H9 (cell line): Measurements from ENCODE around the gene GPD1L. TPM values are rescaled to one million over a fixed set of nuclear protein-coding genes. Genes with fewer than 3 reads are reported as not detected.

Experiments
- DNase-seq: peaks from one replicate; pipeline ENCODE4 v3.0.0-alpha.2; 2017
- H2AFZ ChIP-seq: one replicate; pipeline ENCODE4 v1.6.1; 2013; ENCODE audit warnings: mild to moderate bottlenecking, low read length, control low read depth, moderate library complexity
- H2AK5ac ChIP-seq: 2 replicates; pipeline ENCODE4 v1.6.1; 2013; ENCODE audit warnings: low read length, control low read depth, mixed read lengths; ENCODE audit not compliant: insufficient read length
- H2BK120ac ChIP-seq: one replicate; pipeline ENCODE4 v1.6.1; 2013; ENCODE audit warnings: low read depth, mild to moderate bottlenecking, low read length, control low read depth, inconsistent platforms; ENCODE audit not compliant: poor library complexity, severe bottlenecking
- H2BK12ac ChIP-seq: 2 replicates; pipeline ENCODE4 v1.6.1; 2013; ENCODE audit warnings: low read length, control low read depth, mixed read lengths, low read depth; ENCODE audit not compliant: insufficient read length
- H2BK15ac ChIP-seq: 2 replicates; pipeline ENCODE4 v1.6.1; 2013; ENCODE audit warnings: low read depth, low read length, control low read depth
- H2BK20ac ChIP-seq: one replicate; pipeline ENCODE4 v1.6.1; 2013; ENCODE audit warnings: low read depth, mild to moderate bottlenecking, low read length, control low read depth, inconsistent platforms; ENCODE audit not compliant: poor library complexity, severe bottlenecking
- H2BK5ac ChIP-seq: 2 replicates; pipeline ENCODE4 v1.6.1; 2013; ENCODE audit warnings: low read length, control low read depth, mixed read lengths; ENCODE audit not compliant: insufficient read length
- H3K14ac ChIP-seq: 2 replicates; pipeline ENCODE4 v1.6.1; 2013; ENCODE audit warnings: low read length, control low read depth; ENCODE audit not compliant: insufficient read depth
- H3K18ac ChIP-seq: 2 replicates; pipeline ENCODE4 v1.6.1; 2013; ENCODE audit warnings: low read depth, mild to moderate bottlenecking, mixed read lengths, low read length, control low read depth; ENCODE audit not compliant: insufficient read length
- H3K23ac ChIP-seq: 2 replicates; pipeline ENCODE4 v1.6.1; 2013; ENCODE audit warnings: low read length, control low read depth, mixed read lengths, low read depth; ENCODE audit not compliant: insufficient read length
- H3K23me2 ChIP-seq: 2 replicates; pipeline ENCODE4 v1.6.1; 2013; ENCODE audit warnings: low read depth, mild to moderate bottlenecking, mixed read lengths, low read length, control low read depth; ENCODE audit not compliant: insufficient read length, poor library complexity, severe bottlenecking
- H3K27ac ChIP-seq: 2 replicates; pipeline ENCODE4 v1.5.1; 2013; ENCODE audit warnings: low read length, control low read depth, mixed read lengths, low read depth; ENCODE audit not compliant: insufficient read length
- H3K27me3 ChIP-seq: 2 replicates; pipeline ENCODE4 v1.6.1; 2013; ENCODE audit warnings: low read length, control low read depth, inconsistent platforms; ENCODE audit not compliant: insufficient read depth
- H3K4ac ChIP-seq: 2 replicates; pipeline ENCODE4 v1.6.1; 2013; ENCODE audit warnings: low read depth, mild to moderate bottlenecking, control low read depth, inconsistent platforms, low read length, moderate library complexity
- H3K4me1 ChIP-seq: 2 replicates; pipeline ENCODE4 v1.6.1; 2013; ENCODE audit warnings: low read length, control low read depth, inconsistent platforms; ENCODE audit not compliant: insufficient read depth
- H3K4me2 ChIP-seq: 2 replicates; pipeline ENCODE4 v1.6.1; 2013; ENCODE audit warnings: low read length, control low read depth, mixed read lengths; ENCODE audit not compliant: insufficient read length, insufficient read depth
- H3K56ac ChIP-seq: 2 replicates; pipeline ENCODE4 v1.6.1; 2013; ENCODE audit warnings: low read depth, mild to moderate bottlenecking, mixed read lengths, low read length, control low read depth; ENCODE audit not compliant: insufficient read length
- H3K79me1 ChIP-seq: 2 replicates; pipeline ENCODE4 v1.6.1; 2013; ENCODE audit warnings: low read depth, mild to moderate bottlenecking, moderate library complexity, low read length, control low read depth, inconsistent platforms; ENCODE audit not compliant: insufficient read depth, poor library complexity, severe bottlenecking
- H3K79me2 ChIP-seq: 2 replicates; pipeline ENCODE4 v1.6.1; 2013; ENCODE audit warnings: low read length, control low read depth, inconsistent platforms; ENCODE audit not compliant: insufficient read depth
- H3K9ac ChIP-seq: 2 replicates; pipeline ENCODE4 v1.6.1; 2013; ENCODE audit warnings: low read length, control low read depth, mixed read lengths; ENCODE audit not compliant: insufficient read length; ENCODE audit errors: extremely low read depth
- H3K9me3 ChIP-seq: one replicate; pipeline ENCODE4 v1.6.1; 2013; ENCODE audit warnings: low read depth, low read length, inconsistent platforms; ENCODE audit not compliant: control insufficient read depth
- H3T11ph ChIP-seq: one replicate; pipeline ENCODE4 v1.6.1; 2013; ENCODE audit warnings: mild to moderate bottlenecking, low read length, control low read depth, inconsistent platforms
- H4K20me1 ChIP-seq: one replicate; pipeline ENCODE4 v1.6.1; 2013; ENCODE audit not compliant: control insufficient read depth, insufficient read length, insufficient read depth
- H4K5ac ChIP-seq: 2 replicates; pipeline ENCODE4 v1.6.1; 2013; ENCODE audit warnings: low read depth, mild to moderate bottlenecking, mixed read lengths, low read length, control low read depth; ENCODE audit not compliant: insufficient read length
- H4K8ac ChIP-seq: replicated peaks from 2 replicates; pipeline ENCODE4 v1.6.1; 2013; ENCODE audit warnings: low read length, control low read depth, mixed read lengths, low read depth; ENCODE audit not compliant: insufficient read length
- H4K91ac ChIP-seq: 2 replicates; pipeline ENCODE4 v1.6.1; 2013; ENCODE audit warnings: low read depth, mild to moderate bottlenecking, moderate library complexity, mixed read lengths, low read length, control low read depth; ENCODE audit not compliant: insufficient read length
- H3K27ac Mint-ChIP-seq, 3 experiments: 2 replicates in 2 of 3; 3 replicates in 1 of 3; pipeline ENCODE4 v1.8.0; 2020 to 2021; ENCODE audit warnings: mixed read lengths in 3 of 3, mild to moderate bottlenecking in 1 of 3, moderate library complexity in 1 of 3
- H3K27me3 Mint-ChIP-seq: 2 replicates; pipeline ENCODE4 v1.8.0; 2021; ENCODE audit warnings: low read depth, mild to moderate bottlenecking, moderate library complexity, mixed read lengths
- H3K36me3 Mint-ChIP-seq, 3 experiments: 2 replicates in 2 of 3; 3 replicates in 1 of 3; pipeline ENCODE4 v1.8.0; 2020 to 2021; ENCODE audit warnings: low read depth in 3 of 3, mixed read lengths in 3 of 3; ENCODE audit not compliant: insufficient read depth in 1 of 3
- H3K4me1 Mint-ChIP-seq, 2 experiments: 2 replicates each; pipeline ENCODE4 v1.8.0; 2020; ENCODE audit warnings: mixed read lengths in 2 of 2
- H3K4me3 Mint-ChIP-seq, 2 experiments: 2 replicates in 1 of 2; 3 replicates in 1 of 2; pipeline ENCODE4 v1.8.0; 2020 to 2021; ENCODE audit warnings: mild to moderate bottlenecking in 2 of 2, mixed read lengths in 2 of 2, moderate library complexity in 1 of 2
- H3K9me3 Mint-ChIP-seq, 2 experiments: 2 replicates in 1 of 2; 3 replicates in 1 of 2; pipeline ENCODE4 v1.8.0; 2020; ENCODE audit warnings: mild to moderate bottlenecking in 2 of 2, mixed read lengths in 2 of 2, moderate library complexity in 1 of 2
- WGBS: extraction: QIAGEN DNeasy Blood & Tissue Kit; methylation state at CpG from one replicate; pipeline ENCODE4 v1.1.7; 2013; ENCODE audit warnings: missing lambda C conversion rate, low lambda C conversion rate, mixed read lengths; ENCODE audit not compliant: insufficient read length; ENCODE audit errors: extremely low coverage; 5-methylcytosine and 5-hydroxymethylcytosine counted together
- total RNA-seq: library from RNA; stranded (reverse); gene quantifications from 2 replicates; pipeline ENCODE4 v1.2.1, GENCODE V29; 2021
- TF ChIP-seq, protein P1 (sequence below): fragments of 200-600 bp; sonication (generic); conservative IDR thresholded peaks from 3 replicates; pipeline ENCODE4 v1.8.0; 2021; ENCODE audit warnings: antibody characterized with exemption, mild to moderate bottlenecking

GPD1L gene
- total RNA-seq, 1 experiment from 2014 or later, result 3.7 TPM

DNA sequence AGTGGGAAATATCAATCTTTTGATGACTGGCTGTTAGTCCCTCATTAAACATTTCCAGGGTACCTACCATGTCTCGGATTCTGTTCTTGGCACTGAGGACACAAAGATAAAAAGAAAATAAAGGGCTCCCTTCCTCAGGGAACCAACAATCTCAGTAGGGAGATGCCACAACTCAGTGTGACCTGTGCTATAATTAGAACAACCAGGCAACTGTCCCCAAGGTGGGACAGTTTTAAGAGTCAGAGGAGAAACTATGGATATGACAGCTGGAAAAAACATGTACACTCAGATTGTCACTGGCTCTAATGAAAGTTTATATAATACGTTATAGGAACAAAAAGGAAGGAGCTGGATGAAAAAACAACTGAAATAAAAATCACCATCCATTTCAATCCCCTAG lies 108.8 kb downstream of the GPD1L start:
- no peaks in the 10 kb centered on the region for H3K27me3 Mint-ChIP-seq
- H3K36me3 Mint-ChIP-seq, result no peaks in the 10 kb centered on the region
- Histone ChIP-seq H3K14ac (no peak overlapping the region), H4K91ac (no peak overlapping the region), H4K5ac (no peak overlapping the region), H2BK120ac (no peak overlapping the region), H2BK20ac (no peak overlapping the region), H3K23me2 (no peaks in the 10 kb centered on the region), H3K23ac (no peak overlapping the region), H3K79me1 (no peaks in the 10 kb centered on the region), H2BK12ac (no peak overlapping the region), H4K20me1 (no peaks in the 10 kb centered on the region), H3K9me3 (no peaks in the 10 kb centered on the region), H2AFZ (no peak overlapping the region), H3K56ac (no peak overlapping the region), H3K18ac (no peak overlapping the region), H2BK5ac (no peak overlapping the region), H3T11ph (no peak overlapping the region), H3K4me2 (no peak overlapping the region), H3K27me3 (no peaks in the 10 kb centered on the region), H3K9ac (no peak overlapping the region), H3K79me2 (no peaks in the 10 kb centered on the region), H3K27ac (no peak overlapping the region), H2BK15ac (no peak overlapping the region), H2AK5ac (no peak overlapping the region), H4K8ac (no peak overlapping the region), H3K4me1 (no peaks in the 10 kb centered on the region), H3K4ac (no peak overlapping the region)
- H3K4me3 Mint-ChIP-seq, result no peak overlapping the region
- H3K4me1 Mint-ChIP-seq, result no peaks in the 10 kb centered on the region
- H3K27ac Mint-ChIP-seq, result no peak overlapping the region
- no peak for DNase-seq
- H3K9me3 Mint-ChIP-seq, result no peaks in the 10 kb centered on the region; a peak in 1 of 5 replicates
- no CpG with 5 or more reads among the region's 2 CpGs for WGBS
- TF ChIP-seq, protein P1, sequence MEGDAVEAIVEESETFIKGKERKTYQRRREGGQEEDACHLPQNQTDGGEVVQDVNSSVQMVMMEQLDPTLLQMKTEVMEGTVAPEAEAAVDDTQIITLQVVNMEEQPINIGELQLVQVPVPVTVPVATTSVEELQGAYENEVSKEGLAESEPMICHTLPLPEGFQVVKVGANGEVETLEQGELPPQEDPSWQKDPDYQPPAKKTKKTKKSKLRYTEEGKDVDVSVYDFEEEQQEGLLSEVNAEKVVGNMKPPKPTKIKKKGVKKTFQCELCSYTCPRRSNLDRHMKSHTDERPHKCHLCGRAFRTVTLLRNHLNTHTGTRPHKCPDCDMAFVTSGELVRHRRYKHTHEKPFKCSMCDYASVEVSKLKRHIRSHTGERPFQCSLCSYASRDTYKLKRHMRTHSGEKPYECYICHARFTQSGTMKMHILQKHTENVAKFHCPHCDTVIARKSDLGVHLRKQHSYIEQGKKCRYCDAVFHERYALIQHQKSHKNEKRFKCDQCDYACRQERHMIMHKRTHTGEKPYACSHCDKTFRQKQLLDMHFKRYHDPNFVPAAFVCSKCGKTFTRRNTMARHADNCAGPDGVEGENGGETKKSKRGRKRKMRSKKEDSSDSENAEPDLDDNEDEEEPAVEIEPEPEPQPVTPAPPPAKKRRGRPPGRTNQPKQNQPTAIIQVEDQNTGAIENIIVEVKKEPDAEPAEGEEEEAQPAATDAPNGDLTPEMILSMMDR, result no peak
